ENCODE data around the gene TMEM179. TPM values are rescaled to one million over a fixed set of nuclear protein-coding genes. Genes with fewer than 3 reads are reported as not detected.

TMEM179 gene
- total and polyA plus RNA-seq, 2 donors (not counting 3 experiments of a cell fraction or from before 2014, with no cell fraction given): 0.14 TPM; not detected in 1

DNA sequence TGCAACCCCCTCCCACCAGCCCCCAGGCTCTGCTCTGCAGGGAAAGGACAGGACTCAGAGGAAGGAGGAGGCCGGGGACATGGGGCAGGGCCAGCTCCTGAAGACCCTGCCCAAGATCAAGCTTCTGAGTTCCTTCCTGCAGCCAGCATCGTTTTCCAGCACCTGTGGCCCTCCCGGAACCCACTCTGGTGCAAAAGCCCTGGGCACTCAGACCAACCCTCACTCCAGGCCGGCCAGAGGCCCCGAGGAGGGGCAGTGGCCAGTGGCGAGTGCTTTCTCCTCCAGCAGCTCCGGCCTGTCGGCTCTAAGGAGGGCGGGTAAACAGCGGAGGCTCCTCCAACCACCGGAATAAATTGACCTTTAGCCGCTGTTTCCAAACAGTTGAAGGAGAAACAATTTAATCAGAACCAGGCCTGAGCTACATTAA is 10.8 kb downstream of the TMEM179 start:
- Histone ChIP-seq H3K9ac (replicated peaks; ENCODE audit: extremely low read depth, insufficient read depth, low read length) (no peak overlapping the region), H2AFZ (ENCODE audit: low read depth, low read length) (no peak overlapping the region), H3K79me2 (ENCODE audit: control insufficient read depth, insufficient read depth, low read length) (no peaks in the 10 kb centered on the region), H3K9me1 (replicated peaks; ENCODE audit: control insufficient read depth, extremely low read depth, insufficient read depth, low read length) (no peaks in the 10 kb centered on the region), H3K9me3 (replicated peaks; ENCODE audit: control insufficient read depth, insufficient read depth, low read length) (no peaks in the 10 kb centered on the region), H4K20me1 (replicated peaks; ENCODE audit: control insufficient read depth, extremely low read depth, insufficient read depth, low read length) (no peaks in the 10 kb centered on the region), H3K4me2 (ENCODE audit: insufficient read depth, low read length) (no peak overlapping the region), H3K4me1 (ENCODE audit: control insufficient read depth, extremely low read depth, insufficient read depth, low read length) (no peaks in the 10 kb centered on the region), H3K27me3 (ENCODE audit: control insufficient read depth in 2 of 2, insufficient read depth in 2 of 2, low read length in 2 of 2) (no peaks in the 10 kb centered on the region), H3K36me3 (ENCODE audit: control insufficient read depth in 2 of 2, extremely low read depth in 1 of 2, insufficient read depth in 2 of 2, low read length in 2 of 2) (no peaks in the 10 kb centered on the region), H3K4me3 (replicated peaks in 1 of 3; ENCODE audit: insufficient read depth in 1 of 3, low read depth in 1 of 3, low read length in 3 of 3) (no peak overlapping the region), H3K27ac (ENCODE audit: insufficient read depth, low read depth, low read length) (no peak overlapping the region)
- no peak for TF ChIP-seq FOS (IDR thresholded peaks at IDR 0.05; ENCODE audit: borderline replicate concordance, insufficient read depth, low read length)
- TF ChIP-seq EZH2 (IDR thresholded peaks at IDR 0.05; ENCODE audit: borderline replicate concordance, low read depth, low read length, severe bottlenecking): no peak
- TF ChIP-seq GATA2 (IDR thresholded peaks at IDR 0.05; ENCODE audit: insufficient read depth, insufficient read length, low read depth, low read length): no peak
- no peak for TF ChIP-seq JUN (IDR thresholded peaks at IDR 0.05; ENCODE audit: borderline replicate concordance, insufficient read depth, insufficient read length, low read depth)
- no peak for TF ChIP-seq POLR2AphosphoS5 (IDR thresholded peaks at IDR 0.05; ENCODE audit: insufficient read depth, low read depth, low read length)
- TF ChIP-seq POLR2A (IDR thresholded peaks at IDR 0.05; ENCODE audit: low read depth, low read length): no peak
- TF ChIP-seq, protein P1, sequence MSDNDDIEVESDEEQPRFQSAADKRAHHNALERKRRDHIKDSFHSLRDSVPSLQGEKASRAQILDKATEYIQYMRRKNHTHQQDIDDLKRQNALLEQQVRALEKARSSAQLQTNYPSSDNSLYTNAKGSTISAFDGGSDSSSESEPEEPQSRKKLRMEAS (IDR thresholded peaks at IDR 0.05; ENCODE audit: insufficient read depth, insufficient read length): no peak
- TF ChIP-seq, protein P2, sequence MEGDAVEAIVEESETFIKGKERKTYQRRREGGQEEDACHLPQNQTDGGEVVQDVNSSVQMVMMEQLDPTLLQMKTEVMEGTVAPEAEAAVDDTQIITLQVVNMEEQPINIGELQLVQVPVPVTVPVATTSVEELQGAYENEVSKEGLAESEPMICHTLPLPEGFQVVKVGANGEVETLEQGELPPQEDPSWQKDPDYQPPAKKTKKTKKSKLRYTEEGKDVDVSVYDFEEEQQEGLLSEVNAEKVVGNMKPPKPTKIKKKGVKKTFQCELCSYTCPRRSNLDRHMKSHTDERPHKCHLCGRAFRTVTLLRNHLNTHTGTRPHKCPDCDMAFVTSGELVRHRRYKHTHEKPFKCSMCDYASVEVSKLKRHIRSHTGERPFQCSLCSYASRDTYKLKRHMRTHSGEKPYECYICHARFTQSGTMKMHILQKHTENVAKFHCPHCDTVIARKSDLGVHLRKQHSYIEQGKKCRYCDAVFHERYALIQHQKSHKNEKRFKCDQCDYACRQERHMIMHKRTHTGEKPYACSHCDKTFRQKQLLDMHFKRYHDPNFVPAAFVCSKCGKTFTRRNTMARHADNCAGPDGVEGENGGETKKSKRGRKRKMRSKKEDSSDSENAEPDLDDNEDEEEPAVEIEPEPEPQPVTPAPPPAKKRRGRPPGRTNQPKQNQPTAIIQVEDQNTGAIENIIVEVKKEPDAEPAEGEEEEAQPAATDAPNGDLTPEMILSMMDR (IDR thresholded peaks at IDR 0.05; ENCODE audit: extremely low read depth in 1 of 2, insufficient read depth in 1 of 2, low read depth in 1 of 2, low read length in 2 of 2): no peak
- TF ChIP-seq MYC (IDR thresholded peaks at IDR 0.05; ENCODE audit: low read depth, low read length): no peak
- no peak for FAIRE-seq
- no peak for DNase-seq (ENCODE audit: low read depth, low spot score)
- POLR2A ChIA-PET: no interaction called here
- CTCF ChIA-PET: interaction anchor here (1.4 kb wide), 1 partner anchor 158 kb away, joined by 3 read pairs; no protein-coding TSS in a partner anchor
- intact Hi-C loops (cut with micrococcal nuclease) (no loop called here), dilution Hi-C loops (cut with MboI; ENCODE audit: extremely low pct_ligation_motif_present, low sequenced_read_pairs) (no loop called here)
- BruUV-seq (replicated peaks): no TSS peak

Data from endothelial cell of umbilical vein (primary cell).